AG08396 (cell line): ENCODE data around the gene BTG4.

Experiments used
- DNase-seq: peaks from one replicate; pipeline ENCODE4 v3.0.0; 2012; ENCODE audit warnings: low spot score, mixed read lengths

Gene BTG4

DNA sequence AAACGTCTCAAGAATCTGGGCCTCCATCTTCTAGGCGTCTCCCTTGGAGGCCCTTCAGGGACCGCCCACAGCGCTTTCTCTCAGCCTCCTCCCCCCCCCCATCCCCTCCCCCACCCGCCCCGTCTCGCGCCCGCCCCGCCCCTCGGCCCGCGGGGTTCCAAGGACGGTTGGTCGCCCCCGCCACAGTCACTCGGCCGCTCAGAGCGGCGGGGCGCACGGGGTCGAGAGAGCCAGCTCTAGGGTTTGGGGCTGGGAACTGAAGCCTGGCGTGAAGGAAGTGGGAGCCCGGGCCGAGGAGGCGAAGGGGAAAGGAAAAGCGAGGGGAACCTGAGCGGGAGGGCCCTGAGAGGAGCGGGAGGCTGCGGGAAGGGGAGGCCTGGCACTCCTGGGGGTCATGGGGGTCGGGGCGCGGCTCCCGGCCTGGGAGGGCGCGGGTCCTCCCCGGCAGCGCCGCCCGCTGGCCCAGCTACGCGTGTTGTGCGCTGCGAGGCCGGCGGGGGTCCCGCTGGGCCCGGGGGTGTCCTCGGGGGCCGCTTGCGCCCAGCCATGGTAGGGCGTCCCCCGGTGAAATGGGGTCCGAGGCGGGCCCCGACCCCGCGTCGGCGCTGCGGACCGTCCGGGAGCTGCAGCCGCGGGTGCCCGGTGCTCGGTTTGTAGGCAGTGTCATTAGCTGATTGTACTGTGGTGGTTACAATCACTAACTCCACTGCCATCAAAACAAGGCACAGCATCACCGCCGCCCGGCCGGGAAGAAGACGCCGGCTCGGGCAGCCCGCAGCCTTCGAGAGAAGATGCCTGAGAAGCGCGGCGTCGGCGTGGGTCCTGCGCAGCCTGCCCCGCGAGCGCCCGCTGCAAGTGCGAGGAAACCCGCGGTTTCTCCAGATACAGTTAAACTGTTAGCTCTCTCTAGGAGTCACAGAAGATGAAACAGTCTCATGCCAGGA, at the start of gene BTG4:
BTG4 (minus strand) TSS at position 91 of the 944 bp plus-strand sequence. CDS start 13,610 bp downstream, outside the sequence.
- peak; percentile 48 for DNase-seq

DNA sequence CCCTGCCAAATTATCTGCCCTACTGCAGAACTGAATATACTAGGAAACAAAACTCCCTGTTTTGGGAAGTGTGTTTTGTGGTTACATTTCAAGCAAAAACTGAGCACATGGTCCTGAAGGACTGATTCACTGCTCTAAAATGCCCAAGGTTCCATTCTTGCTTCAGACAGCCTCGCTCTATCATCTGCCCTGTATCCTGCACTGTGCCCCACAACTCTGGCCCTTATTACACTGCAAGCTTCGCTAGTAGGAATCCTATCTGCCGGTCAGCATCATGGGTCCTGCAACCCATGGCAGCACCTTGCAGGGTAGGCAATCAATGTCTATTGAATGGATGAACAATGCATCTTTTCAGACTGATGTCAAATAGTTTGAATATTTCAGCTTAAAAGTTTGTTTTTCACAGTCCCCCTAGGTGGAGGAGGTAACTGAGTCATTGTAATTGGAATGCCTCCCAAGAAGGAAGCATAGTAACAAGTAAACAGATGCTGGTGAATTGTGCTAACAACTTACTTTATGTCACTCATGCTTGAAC, 49.7 kb upstream of the BTG4 start:
- peak; percentile 51 for DNase-seq

DNA sequence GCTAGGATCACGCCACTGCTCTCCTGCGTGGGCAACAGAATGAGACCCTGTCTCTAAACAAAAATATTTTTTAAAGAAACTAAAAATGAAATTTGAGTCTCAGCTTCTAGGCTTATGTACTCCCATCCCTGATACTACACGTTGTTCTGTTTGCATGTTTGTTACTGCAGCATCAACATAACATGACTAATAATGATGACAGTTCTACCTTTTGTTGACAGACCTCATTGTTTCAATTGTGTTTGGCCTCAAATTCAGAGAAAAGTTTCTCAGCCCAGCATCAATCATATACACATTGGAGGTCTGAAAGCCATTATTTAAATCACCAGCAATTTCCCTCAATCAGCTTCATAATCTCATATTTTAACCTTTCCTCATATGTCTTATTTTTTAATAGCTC, 49.1 kb upstream of the BTG4 start:
- DNase-seq, result no peak

DNA sequence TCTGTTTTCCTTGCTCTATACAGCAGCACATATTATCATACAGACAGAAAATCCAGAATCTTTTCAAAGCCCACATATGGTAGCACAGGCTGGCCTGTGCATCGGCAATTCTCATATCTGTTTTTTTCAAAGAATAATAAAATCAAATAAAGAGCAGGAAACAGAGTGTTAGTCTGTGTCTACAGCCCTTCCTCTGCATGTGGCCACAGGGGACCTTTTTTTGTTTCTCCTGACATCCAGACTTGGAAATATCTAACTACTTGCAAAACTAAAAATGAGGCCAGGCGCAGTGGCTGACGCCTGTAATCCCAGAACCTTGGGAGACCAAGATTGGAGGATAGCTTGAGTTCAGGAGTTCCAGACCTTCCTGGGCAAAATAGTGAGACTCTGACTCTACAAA, 48.6 kb upstream of the BTG4 start:
- no peak for DNase-seq

DNA sequence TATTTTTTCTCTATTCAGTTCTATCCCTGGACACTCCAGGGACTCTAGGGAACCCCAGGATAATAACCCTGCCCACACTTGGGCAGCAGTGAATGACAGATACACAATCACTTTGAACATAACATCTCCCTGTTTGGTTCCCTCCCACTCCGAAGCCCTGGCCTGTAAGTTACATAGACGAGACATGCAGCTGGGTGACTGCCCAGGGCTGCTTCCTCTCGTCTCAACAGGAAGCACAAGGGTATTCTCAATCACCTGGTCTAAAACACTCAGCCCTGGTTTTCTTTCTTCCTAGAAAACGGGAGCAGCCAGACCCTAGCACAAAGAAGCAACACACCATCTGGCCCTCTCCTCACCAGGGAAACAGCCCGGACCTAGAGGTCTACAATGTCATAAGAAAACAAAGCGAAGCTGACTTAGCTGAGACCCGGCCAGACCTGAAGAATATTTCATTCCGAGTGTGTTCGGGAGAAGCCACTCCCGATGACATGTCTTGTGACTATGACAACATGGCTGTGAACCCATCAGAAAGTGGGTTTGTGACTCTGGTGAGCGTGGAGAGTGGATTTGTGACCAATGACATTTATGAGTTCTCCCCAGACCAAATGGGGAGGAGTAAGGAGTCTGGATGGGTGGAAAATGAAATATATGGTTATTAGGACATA, 47.7 kb upstream of the BTG4 start:
- DNase-seq, result no peak

DNA sequence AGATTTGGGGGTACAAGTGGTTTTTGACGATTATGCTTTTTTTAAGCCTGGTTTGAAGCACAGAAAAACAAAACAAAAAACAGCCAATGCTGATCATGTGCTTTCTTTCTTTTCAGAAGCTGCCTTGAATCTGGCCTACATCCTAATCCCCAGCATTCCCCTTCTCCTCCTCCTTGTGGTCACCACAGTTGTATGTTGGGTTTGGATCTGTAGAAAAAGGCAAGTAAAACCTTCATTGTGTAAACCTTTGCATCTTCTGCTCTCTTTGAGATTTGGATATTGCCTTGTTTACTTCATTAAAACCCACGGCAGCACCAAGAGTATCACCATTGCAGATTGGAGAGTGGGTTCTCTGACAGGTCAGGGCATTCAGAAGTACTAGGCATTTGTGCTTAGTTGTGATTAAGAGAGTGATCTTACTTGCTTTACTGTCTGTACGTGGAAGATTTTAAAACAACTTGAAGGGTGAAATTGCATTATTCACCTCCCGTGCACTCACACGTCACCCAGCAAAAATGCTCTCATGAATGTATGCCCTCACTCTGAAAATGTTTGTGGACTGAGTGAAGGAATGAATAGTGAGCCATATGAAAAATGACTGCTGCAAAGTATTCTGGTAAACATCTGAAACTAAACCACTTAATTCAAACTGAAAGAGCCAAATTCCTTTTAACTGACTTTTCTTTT, 45.4 kb upstream of the BTG4 start:
- peak; percentile 65 for DNase-seq

DNA sequence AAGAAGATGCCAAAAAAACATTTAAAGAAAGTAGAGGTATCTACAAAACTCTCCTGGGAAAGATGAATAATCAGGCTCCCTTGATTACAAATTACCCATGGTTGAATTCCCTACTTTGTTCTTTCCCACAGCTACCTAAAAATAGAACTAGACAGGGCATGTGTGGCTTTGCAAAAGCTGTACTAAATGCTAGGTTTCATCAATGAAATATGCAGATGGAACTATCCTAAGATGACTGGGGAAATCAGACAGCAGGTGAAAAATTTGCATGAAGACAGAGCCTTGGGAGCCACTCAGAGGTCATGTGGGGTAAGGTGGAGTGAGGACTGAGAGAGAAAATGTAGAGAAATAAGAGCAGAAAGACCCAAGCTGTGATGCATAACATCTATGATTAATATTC, 43.1 kb upstream of the BTG4 start:
- DNase-seq, result no peak

DNA sequence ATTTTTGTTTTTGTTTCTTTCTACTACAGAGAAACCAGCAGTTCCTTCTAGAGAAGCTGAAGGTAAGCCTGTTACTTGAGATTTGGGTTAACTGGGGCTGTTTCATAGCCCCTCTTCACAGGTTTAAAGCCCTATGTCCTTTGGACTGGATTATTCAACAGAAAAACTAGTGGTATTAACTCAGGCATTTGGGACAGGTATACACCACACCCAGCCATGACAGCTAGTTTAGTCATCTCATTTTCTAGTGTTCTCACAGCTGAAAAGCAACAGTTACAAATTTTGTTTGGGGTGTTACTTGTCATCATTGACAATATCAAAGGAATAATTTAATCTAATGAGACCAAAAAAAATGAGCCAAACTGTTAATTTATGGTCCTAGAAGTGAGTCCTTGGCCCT, 42.3 kb upstream of the BTG4 start:
- no peak for DNase-seq

DNA sequence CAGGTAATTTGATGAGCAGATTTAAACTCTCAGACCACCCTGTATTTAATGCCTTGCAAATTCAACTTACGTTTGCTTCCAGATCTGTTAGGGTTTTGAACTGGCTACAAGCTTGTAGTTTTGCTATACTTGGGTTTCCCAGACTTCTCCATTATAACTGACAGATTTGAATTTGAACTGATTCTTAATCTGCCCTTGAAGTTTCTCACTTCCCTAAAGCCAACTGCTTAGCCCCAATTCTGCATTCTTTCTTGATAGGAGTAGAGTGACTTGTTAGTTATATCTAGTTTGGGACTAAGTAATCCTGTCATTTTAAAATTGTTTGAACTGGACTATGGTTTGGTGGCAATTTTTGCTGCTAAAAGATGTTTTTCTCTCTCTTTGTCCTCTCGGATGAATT, 38.1 kb upstream of the BTG4 start:
- DNase-seq, result no peak

DNA sequence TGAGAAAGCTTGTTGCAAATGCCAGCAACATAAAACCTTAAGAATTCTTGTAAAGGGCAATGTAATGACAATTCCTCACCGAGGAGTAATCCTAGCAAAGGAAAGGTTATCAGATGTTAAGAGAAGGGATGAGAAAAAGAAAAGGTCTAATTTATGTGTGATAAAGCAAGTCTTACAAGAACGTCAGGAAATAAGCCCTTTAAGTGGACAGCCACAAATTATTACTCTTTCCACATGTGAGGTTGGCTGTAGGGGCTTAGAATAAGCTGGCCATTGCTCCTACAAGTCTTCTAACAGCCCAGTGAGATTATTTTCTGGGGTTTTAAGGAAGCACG, 37.6 kb upstream of the BTG4 start:
- no peak for DNase-seq

DNA sequence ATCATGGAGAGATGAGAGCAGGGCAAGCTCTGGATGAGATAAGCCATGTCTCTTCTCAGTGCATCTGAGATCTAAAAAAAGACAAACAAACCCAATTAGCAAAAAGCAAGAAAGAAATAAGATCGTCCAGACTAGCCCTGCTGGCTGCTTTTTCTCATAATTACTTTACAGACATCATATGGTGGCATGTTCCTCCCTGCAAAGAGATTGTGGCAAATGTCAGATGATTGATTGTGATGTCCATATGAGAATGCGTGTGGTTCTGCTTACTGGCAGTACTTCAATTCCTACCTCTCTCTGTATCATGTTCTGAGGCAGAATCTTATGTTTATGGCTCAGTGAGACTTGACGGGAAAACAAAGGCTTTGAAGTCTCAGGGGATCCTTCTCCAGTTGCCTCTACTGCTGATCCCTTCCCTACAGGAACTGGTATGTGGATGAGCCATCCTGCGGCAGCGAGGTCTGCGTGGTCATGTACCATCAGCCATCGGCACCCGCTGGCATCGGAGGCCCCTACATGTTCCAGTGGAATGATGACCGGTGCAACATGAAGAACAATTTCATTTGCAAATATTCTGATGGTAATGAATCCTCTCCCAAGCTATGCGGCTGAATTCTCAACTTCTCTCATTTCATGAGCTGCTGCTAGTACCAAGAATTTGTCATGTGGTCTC, 37.1 kb upstream of the BTG4 start:
- no peak for DNase-seq

DNA sequence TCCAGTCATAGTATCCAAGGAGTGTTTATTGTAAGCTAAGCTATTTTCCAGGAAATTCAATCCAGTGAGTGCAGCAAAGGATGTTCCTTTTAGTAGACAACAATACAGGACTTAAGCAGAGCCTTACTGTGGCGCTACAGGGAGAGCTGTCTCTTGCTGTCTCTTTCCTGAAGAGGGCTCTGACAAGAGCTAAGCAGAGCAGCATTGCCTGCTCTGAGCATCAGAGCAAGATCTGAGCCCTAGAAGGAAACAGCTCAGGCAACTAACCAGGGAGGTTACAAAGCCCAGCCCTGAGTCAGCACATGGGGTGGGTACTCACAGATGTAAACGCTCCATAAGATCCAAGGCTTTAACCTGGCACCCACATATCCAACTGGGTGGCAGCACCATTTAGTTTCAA, 36.3 kb upstream of the BTG4 start:
- DNase-seq, result no peak

DNA sequence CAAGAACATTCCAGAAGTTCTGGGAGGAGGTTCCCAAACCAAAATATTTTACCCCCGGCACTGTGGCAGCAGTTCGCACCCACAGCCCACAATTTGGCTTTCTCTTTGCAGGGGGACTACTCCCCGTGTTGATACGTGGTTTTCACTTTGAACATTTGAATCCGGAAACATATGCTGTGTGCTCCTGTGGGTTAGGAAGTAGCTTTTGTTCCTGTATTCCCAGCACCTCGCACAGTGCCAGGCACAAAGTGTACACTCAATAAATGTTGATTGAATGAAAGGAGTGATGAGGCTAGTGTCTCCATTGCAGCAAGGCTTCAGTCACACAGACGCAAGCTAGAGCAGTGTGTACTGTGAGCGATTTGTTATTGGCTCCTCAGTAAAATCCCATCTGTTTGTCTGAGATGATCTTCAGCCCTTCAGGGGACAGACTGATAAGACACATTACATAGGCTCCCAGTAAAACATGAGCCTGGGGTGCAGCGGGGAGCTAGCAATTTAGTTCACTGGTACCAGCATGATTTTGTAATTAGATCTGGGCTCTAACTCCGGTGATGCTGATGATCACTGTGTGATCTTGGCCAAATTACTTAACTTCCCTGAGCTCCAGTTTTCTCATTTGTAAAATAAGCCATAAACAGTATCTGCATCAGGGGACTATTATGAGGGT, 30.6 kb upstream of the BTG4 start:
- no peak for DNase-seq

DNA sequence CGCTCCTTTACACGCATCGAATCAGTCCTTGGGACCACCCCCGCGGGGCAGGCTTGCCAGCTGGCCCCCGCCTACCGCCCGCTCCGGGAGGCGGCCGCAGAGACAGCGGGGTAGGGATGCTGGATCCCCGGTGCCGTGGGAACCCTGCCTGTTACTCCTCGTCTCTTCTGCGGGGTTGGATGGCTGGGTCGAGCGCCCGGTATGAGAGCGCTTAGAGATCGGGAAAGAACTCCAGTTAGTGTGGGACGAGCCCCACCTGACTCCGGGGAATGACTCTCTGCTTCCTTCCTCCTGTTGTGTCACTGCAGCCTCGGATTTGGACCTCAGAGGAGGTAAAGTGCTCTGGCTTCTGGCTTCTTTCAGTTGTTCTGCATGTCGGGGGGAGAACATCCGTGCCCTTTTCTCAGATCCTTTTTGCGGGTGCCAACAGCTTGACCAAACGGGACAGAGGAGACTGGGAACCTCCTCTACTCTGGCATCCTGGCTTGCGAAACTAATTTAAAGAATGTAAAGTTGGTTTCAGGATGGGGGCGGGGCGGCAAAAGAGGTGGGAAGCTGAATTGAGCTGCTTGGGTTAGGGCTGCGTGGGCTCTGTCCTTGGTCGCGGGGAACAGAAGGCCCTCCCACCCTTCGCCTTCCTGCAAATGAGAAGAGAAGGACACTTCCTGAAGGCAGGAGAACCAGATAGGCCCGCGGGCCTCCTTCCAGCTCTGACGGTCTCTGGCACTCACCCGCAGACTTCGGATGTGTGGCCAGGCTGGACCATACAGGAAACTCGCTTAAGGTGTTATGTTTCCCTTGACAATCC, 29.3 kb upstream of the BTG4 start:
- peak; percentile 71 for DNase-seq

DNA sequence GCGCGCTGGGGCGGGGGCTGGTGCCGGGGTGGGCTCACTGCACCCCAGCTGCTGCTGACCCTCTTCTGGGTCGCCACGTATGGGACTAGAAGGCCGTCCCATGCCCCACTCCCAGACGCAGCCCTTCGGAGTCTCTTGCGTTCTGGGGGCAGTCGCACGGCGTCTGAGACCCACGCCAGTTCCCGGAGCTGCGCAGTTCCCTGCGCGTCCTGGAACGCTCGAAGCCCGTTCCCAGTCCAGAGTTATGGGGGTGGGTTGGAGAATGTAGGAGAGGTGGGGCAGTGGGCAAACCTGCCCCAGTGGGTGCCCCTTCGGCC, 28.7 kb upstream of the BTG4 start:
- DNase-seq, result peak; percentile 37

DNA sequence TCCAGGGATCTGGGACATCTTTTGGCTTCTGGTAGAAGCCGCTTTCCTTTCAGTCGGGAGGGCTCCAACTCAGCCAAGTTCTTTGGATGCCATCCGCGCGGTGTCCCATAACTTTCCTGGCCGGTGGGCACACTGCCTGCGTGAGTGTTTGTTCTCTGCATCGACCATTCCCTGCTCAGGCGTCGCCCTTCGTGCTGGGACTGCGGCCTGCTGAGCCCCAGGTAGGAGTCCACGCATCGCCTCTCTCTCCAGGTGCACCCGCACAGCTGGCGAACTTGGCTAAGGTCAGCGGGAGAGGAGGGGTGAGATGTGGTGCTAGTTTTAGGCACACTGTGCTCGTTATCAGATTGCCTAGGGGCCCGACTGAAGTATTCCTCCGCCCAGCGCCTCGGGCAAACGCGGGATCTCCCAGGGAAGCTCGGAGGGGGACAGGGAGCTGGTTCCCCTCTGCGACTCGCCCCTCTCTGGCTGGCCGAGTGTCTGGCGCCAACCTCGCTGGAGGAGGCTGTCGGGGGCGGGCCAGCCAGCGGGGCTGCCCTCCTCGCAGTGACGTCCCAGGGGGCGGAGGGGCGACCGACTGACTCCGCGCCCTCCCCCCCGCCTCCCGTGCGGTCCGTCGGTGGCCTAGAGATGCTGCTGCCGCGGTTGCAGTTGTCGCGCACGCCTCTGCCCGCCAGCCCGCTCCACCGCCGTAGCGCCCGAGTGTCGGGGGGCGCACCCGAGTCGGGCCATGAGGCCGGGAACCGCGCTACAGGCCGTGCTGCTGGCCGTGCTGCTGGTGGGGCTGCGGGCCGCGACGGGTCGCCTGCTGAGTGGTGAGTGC, 28.1 kb upstream of the BTG4 start, which contains the start of gene LAYN:
LAYN (plus strand) TSS at position 607 of the 823 bp plus-strand sequence; CDS start at position 731, 124 bp downstream.
- peak; percentile 90 for DNase-seq

DNA sequence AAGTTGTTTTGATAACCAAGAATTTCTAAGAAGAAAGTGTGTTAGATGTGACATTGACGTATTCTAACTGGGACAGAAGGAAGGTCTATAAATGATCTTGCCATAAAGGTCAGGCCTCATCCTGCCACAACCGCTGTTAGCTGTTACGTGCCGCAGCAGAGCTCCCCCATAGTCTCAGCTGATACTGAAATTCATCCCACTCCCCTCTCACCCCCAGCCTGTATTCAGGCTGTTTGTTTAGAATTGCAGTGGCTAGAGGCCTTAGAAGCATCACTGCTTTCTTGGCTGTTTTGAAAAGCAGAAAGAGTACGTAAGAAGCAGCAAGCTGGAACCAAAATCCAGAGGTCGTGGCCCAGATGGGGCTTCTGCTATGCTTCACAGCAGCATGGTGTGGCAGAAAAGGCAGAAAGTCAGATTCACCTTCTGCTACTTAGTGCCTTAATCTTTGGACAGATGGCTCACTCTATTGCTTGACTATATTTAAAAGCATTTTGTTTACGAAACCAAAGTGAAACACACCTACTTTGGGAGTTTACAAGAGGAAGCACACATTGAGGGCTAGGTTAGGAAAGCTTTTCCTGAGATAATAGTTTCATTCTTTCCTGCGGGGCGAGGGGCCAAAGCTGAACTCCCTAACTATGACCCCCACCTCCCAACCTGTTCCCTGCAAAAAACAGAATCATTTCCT, 27.4 kb upstream of the BTG4 start:
- no peak for DNase-seq

DNA sequence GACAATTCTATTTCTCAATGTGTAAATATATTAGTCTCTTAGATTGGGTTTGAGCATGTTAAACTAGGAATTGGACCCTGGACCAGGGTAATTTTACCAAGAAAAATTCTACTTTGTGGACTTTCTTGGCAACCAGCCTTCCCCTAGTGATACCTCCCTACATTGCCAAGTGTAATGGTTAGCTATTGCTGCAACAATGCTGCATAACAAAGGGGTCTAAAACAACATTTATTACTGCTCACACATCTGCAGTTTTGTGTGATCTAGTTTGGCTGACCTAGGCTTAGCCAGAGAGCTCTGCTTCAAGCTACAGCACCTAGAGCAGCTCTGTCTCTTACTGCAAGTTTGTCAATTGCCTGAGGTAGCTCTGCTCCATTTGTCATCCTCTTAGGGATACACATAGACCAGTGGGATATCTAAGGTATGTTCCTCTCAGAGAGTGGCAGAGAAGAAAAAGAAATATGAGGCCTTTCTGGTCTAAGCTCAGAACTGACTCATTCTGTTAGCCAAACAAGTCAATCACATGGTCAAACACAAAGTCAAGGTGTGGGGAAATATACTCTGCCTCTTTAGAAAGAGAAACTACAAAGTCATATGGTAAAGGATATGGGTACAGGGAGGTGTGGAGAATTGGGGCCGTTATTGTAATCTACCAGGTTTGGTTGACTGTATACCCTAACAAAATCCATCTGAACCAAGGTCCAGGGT, 26.4 kb upstream of the BTG4 start:
- DNase-seq, result no peak
